AG04449 (cell line): Measurements from ENCODE around the gene SP7.

Experiments
- CTCF ChIA-PET: fragments of 350-600 bp; formaldehyde crosslinking; extraction: SDS; loops from one replicate; lab custom pipeline; 2021; ENCODE audit warnings: antibody characterized with exemption; lab: Yijun Ruan, JAX
- POLR2A ChIA-PET: fragments of 400-600, 350-600 bp; formaldehyde crosslinking; extraction: SDS; loops from one replicate; lab custom pipeline; 2020; ENCODE audit warnings: antibody characterized with exemption, inconsistent platforms; lab: Yijun Ruan, JAX
- DNase-seq: peaks from one replicate; pipeline ENCODE4 v3.0.0-alpha.2; 2010; ENCODE audit warnings: low read depth, low spot score
- H3K4me3 ChIP-seq: 2 replicates; pipeline ENCODE4 v1.5.1; 2011; ENCODE audit warnings: low read depth, mild to moderate bottlenecking, control low read depth, low read length
- TF ChIP-seq, protein P1 (sequence below): IDR thresholded peaks from one replicate; pipeline ENCODE4 v1.5.1; 2011; ENCODE audit warnings: mild to moderate bottlenecking, moderate library complexity, low read length, control low read depth, inconsistent platforms; ENCODE audit not compliant: insufficient read depth; ENCODE audit errors: missing control alignments

Gene SP7

GRCh38 chr12:53279888-53280498 is 56.2 kb downstream of the SP7 start:
- POLR2A ChIA-PET, result interaction anchor here (0.5 to 0.6 kb wide), 2 partner anchors 35 to 744 kb away, joined by 3 read pairs; no protein-coding TSS in a partner anchor
- no peak overlapping the region for H3K4me3 ChIP-seq
- TF ChIP-seq, protein P1, sequence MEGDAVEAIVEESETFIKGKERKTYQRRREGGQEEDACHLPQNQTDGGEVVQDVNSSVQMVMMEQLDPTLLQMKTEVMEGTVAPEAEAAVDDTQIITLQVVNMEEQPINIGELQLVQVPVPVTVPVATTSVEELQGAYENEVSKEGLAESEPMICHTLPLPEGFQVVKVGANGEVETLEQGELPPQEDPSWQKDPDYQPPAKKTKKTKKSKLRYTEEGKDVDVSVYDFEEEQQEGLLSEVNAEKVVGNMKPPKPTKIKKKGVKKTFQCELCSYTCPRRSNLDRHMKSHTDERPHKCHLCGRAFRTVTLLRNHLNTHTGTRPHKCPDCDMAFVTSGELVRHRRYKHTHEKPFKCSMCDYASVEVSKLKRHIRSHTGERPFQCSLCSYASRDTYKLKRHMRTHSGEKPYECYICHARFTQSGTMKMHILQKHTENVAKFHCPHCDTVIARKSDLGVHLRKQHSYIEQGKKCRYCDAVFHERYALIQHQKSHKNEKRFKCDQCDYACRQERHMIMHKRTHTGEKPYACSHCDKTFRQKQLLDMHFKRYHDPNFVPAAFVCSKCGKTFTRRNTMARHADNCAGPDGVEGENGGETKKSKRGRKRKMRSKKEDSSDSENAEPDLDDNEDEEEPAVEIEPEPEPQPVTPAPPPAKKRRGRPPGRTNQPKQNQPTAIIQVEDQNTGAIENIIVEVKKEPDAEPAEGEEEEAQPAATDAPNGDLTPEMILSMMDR, result no peak
- no peak for DNase-seq
- CTCF ChIA-PET, result interaction anchor here (1.4 to 5.0 kb wide), 3 partner anchors 9 to 66 kb away, joined by 3 to 46 read pairs (median 6); partner anchors contain the start of gene PFDN5

- no peak for DNase-seq
- CTCF ChIA-PET, result interaction anchor here (0.6 to 5.0 kb wide), 5 partner anchors 10 to 66 kb away, joined by 3 to 46 read pairs (median 3); partner anchors contain the start of gene PFDN5
- no peak overlapping the region for H3K4me3 ChIP-seq
- TF ChIP-seq, protein P1, result no peak
- POLR2A ChIA-PET, result interaction anchor here (0.5 kb wide), 1 partner anchor 34 kb away, joined by 3 read pairs; no protein-coding TSS in a partner anchor
Measured at GRCh38 chr12:53279283-53279869, 56.8 kb downstream of the SP7 start.

DNA sequence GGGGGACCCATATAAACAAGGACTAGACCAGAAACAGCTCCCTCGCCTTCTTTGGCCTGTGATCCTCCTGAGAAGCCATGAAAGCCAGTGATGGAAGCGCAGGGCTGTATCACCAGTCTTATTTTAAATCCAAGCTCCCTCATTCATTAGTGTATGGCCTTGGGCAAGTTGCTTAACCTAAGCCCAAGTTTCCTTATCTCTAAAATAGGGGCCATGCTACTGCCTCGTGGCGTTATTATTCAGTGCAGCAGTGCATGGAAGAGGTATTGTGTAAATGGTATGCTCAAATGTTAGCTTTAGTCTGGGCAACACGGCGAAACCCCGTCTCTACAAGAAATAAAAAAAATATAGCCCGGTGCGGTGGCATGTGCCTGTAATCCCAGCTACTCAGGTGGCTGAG is 58.2 kb downstream of the SP7 start:
- no peak overlapping the region for H3K4me3 ChIP-seq
- POLR2A ChIA-PET, result no interaction called here
- CTCF ChIA-PET, result interaction anchor here (0.9 to 5.0 kb wide), 6 partner anchors 9 to 64 kb away, joined by 3 to 46 read pairs (median 4); partner anchors contain the start of gene AAAS
- DNase-seq, result no peak
- TF ChIP-seq, protein P1, result no peak
